ENCODE data around the gene ABHD16A. TPM values are rescaled to one million over a fixed set of nuclear protein-coding genes. Genes with fewer than 3 reads are reported as not detected.
A peak's percentile ranks its signal among the peaks of the same experiment; 100 is the strongest.
"Not testable (repeated sequence)": the region's sequence is repeated elsewhere in the genome, so short reads cannot be mapped to it uniquely, and the experiment has no call there.

The ABHD16A gene
- total RNA-seq, 4 donors from 2014 or later = 38.5 to 43.3 (median 40.1) TPM

- peak in 1 of 4 donors; percentile 15 for TF ChIP-seq POLR2A (IDR thresholded peaks at IDR 0.05)
- TF ChIP-seq CTCF (IDR thresholded peaks at IDR 0.05) = peak in 5 of 6 experiments; percentile 29 to 68 (median 38)
- Histone ChIP-seq H3K9me3 (no peaks in the 10 kb centered on the region), H3K4me1 (peaks cover 12 to 62% (median 35%) of the 10 kb centered on the region in 3 donors), H3K27ac (peak overlapping the region; percentile 47 to 84 (median 68)), H3K27me3 (no peaks in the 10 kb centered on the region), H3K4me3 (no peak overlapping the region), H3K36me3 (no peaks in the 10 kb centered on the region)
- intact Hi-C loops (cut with DNase I) = no loop called here
- no peak for DNase-seq
- WGBS, 2 donors = 53 to 60% methylated on average over 7 of the region's 8 CpGs
These were observed 9.2 kb upstream of the ABHD16A start for GRCh38 chr6:31712296-31712695.

GRCh38 chr6:31711233-31711632 is 8.1 kb upstream of the ABHD16A start:
- Histone ChIP-seq H3K27ac (peak overlapping the region; percentile 47 to 84 (median 68)), H3K9me3 (no peaks in the 10 kb centered on the region), H3K4me3 (no peak overlapping the region), H3K4me1 (peaks cover 12 to 51% (median 33%) of the 10 kb centered on the region in 3 donors), H3K36me3 (no peaks in the 10 kb centered on the region), H3K27me3 (no peaks in the 10 kb centered on the region)
- no peak for DNase-seq
- WGBS, 2 donors = 21 to 29% methylated on average over 7 to 8 of the region's 8 CpGs
- TF ChIP-seq POLR2A (IDR thresholded peaks at IDR 0.05) (no peak), CTCF (IDR thresholded peaks at IDR 0.05) (no peak)
- intact Hi-C loops (cut with DNase I) = no loop called here

GRCh38 chr6:31710523-31711219 is 7.5 kb upstream of the ABHD16A start:
- intact Hi-C loops (cut with DNase I) = no loop called here
- peak overlapping the region; percentile 47 to 84 (median 68) for H3K27ac ChIP-seq
- peaks cover 11 to 51% (median 33%) of the 10 kb centered on the region in 3 donors for H3K4me1 ChIP-seq
- WGBS, 2 donors = 57 to 63% methylated on average over 3 to 5 of the region's 5 CpGs
- TF ChIP-seq POLR2A (IDR thresholded peaks at IDR 0.05) (no peak), CTCF (IDR thresholded peaks at IDR 0.05) (no peak)
- no peak for DNase-seq
- H3K27me3 ChIP-seq = no peaks in the 10 kb centered on the region
- H3K36me3 ChIP-seq = no peaks in the 10 kb centered on the region
- no peak overlapping the region for H3K4me3 ChIP-seq
- no peaks in the 10 kb centered on the region for H3K9me3 ChIP-seq

GRCh38 chr6:31709157-31709556 is 6.0 kb upstream of the ABHD16A start:
- H3K9me3 ChIP-seq; DNase-seq; H3K36me3 ChIP-seq; intact Hi-C loops (cut with DNase I); H3K27me3 ChIP-seq; H3K4me3 ChIP-seq; H3K27ac ChIP-seq: not testable (repeated sequence)
- peaks cover 6 to 37% (median 32%) of the 10 kb centered on the region in 3 donors for H3K4me1 ChIP-seq
- WGBS, 2 donors = 84 to 89% methylated on average over 10 to 11 of the region's 11 CpGs

- intact Hi-C loops (cut with DNase I) = no loop called here
- Histone ChIP-seq H3K9me3 (no peaks in the 10 kb centered on the region), H3K27ac (no peak overlapping the region), H3K4me3 (no peak overlapping the region), H3K4me1 (peaks cover 6 to 37% (median 27%) of the 10 kb centered on the region in 3 donors), H3K36me3 (no peaks in the 10 kb centered on the region), H3K27me3 (no peaks in the 10 kb centered on the region)
- TF ChIP-seq CTCF (IDR thresholded peaks at IDR 0.05) (no peak), POLR2A (IDR thresholded peaks at IDR 0.05) (no peak)
- 83 to 100% methylated on average over 3 of the region's 3 CpGs for WGBS, 2 donors
- DNase-seq = no peak
These were observed 5.1 kb upstream of the ABHD16A start for GRCh38 chr6:31708224-31708623.
